AG04450 (cell line): Measurements from ENCODE around the gene OR1I1. TPM values are rescaled to one million over a fixed set of nuclear protein-coding genes. Genes with fewer than 3 reads are reported as not detected.
A peak's percentile ranks its signal among the peaks of the same experiment; 100 is the strongest.

Experiments used
- CTCF ChIA-PET: fragments of 300-600, 350-600 bp; formaldehyde crosslinking; extraction: SDS; loops from one replicate; lab custom pipeline; 2022; ENCODE audit warnings: antibody characterized with exemption, inconsistent platforms; lab: Charles Lee
- POLR2A ChIA-PET: fragments of 350-600 bp; formaldehyde crosslinking; extraction: SDS; loops from one replicate; lab custom pipeline; 2021; ENCODE audit warnings: antibody characterized with exemption, inconsistent platforms; lab: Yijun Ruan, JAX
- DNase-seq: peaks from one replicate; pipeline ENCODE4 v3.0.0-alpha.2; 2011; ENCODE audit warnings: low read depth, low spot score
- H3K27ac ChIP-seq: one replicate; pipeline ENCODE4 v1.5.1; 2012; ENCODE audit warnings: low read depth, low read length, control low read depth
- H3K27me3 ChIP-seq: one replicate; pipeline ENCODE4 v1.6.0; 2012; ENCODE audit warnings: low read length; ENCODE audit not compliant: control insufficient read depth, insufficient read depth
- H3K4me3 ChIP-seq: 2 replicates; pipeline ENCODE4 v1.5.1; 2011; ENCODE audit warnings: mild to moderate bottlenecking, low read depth, low read length, control low read depth
- H3K9me3 ChIP-seq: 2 replicates; pipeline ENCODE4 v1.5.1; 2012; ENCODE audit warnings: low read length; ENCODE audit not compliant: control insufficient read depth, insufficient read depth
- polyA plus RNA-seq: library from polyadenylated mRNA; depleted of rRNA; stranded (reverse); fragments of >200 nt; gene quantifications from 2 replicates; pipeline ENCODE4 v1.2.3, GENCODE V29; 2011
- TF ChIP-seq, protein P1 (sequence below): IDR thresholded peaks from 2 replicates; pipeline ENCODE4 v1.5.1; 2011; ENCODE audit warnings: low read depth, low read length, control low read depth, inconsistent platforms

The OR1I1 gene
- polyA plus RNA-seq, 1 experiment, result not detected

DNA sequence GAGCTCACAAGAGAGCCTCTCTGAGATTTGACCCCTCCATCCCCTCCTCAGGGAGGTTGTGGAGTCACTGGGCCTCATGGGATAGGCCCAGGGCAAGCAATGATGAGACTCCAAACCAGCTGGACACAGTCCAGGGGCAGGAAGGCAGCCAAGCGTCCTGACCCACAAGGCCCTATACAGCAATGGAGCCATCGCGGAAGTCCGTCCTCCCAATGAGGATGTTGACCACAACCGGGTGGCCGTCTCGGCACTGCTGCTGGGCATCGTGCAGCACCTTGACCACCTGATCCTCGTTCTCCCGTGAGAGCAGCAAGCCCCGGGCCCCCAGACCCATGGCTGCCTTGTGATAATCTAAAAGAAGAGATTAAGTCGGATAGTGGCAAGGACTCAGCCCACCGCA lies 33.1 kb downstream of the OR1I1 start:
- H3K4me3 ChIP-seq, result no peak overlapping the region
- CTCF ChIA-PET, result no interaction called here
- POLR2A ChIA-PET, result no interaction called here
- TF ChIP-seq, protein P1, sequence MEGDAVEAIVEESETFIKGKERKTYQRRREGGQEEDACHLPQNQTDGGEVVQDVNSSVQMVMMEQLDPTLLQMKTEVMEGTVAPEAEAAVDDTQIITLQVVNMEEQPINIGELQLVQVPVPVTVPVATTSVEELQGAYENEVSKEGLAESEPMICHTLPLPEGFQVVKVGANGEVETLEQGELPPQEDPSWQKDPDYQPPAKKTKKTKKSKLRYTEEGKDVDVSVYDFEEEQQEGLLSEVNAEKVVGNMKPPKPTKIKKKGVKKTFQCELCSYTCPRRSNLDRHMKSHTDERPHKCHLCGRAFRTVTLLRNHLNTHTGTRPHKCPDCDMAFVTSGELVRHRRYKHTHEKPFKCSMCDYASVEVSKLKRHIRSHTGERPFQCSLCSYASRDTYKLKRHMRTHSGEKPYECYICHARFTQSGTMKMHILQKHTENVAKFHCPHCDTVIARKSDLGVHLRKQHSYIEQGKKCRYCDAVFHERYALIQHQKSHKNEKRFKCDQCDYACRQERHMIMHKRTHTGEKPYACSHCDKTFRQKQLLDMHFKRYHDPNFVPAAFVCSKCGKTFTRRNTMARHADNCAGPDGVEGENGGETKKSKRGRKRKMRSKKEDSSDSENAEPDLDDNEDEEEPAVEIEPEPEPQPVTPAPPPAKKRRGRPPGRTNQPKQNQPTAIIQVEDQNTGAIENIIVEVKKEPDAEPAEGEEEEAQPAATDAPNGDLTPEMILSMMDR, result no peak
- DNase-seq, result no peak
- H3K27ac ChIP-seq, result peak overlapping the region; percentile 39
- no peaks in the 10 kb centered on the region for H3K27me3 ChIP-seq
- H3K9me3 ChIP-seq, result peaks cover 16% of the 10 kb centered on the region

GRCh38 chr19:15115762-15116615 lies 34.0 kb downstream of the OR1I1 start:
- POLR2A ChIA-PET, result interaction anchor here (0.7 kb wide), 1 partner anchor 962 kb away, joined by 3 read pairs; no protein-coding TSS in a partner anchor
- no peak for DNase-seq
- Histone ChIP-seq H3K4me3 (no peak overlapping the region), H3K27ac (peak overlapping the region; percentile 39), H3K27me3 (no peaks in the 10 kb centered on the region), H3K9me3 (peaks cover 16% of the 10 kb centered on the region)
- TF ChIP-seq, protein P1, result no peak
- CTCF ChIA-PET, result no interaction called here

- DNase-seq, result no peak
- H3K27ac ChIP-seq, result no peak overlapping the region
- ChIA-PET POLR2A (no interaction called here), CTCF (no interaction called here)
- H3K27me3 ChIP-seq, result no peaks in the 10 kb centered on the region
- H3K9me3 ChIP-seq, result peaks cover 16% of the 10 kb centered on the region
- H3K4me3 ChIP-seq, result no peak overlapping the region
- TF ChIP-seq, protein P1, result no peak
Observed at GRCh38 chr19:15116856-15117255, 34.8 kb downstream of the OR1I1 start.

GRCh38 chr19:15118248-15118647 lies 36.2 kb downstream of the OR1I1 start:
- peaks cover 13% of the 10 kb centered on the region for H3K9me3 ChIP-seq
- no peak overlapping the region for H3K4me3 ChIP-seq
- no peaks in the 10 kb centered on the region for H3K27me3 ChIP-seq
- TF ChIP-seq, protein P1, result no peak
- DNase-seq, result no peak
- ChIA-PET POLR2A (no interaction called here), CTCF (no interaction called here)
- no peak overlapping the region for H3K27ac ChIP-seq

- TF ChIP-seq, protein P1, result no peak
- H3K27me3 ChIP-seq, result no peaks in the 10 kb centered on the region
- H3K4me3 ChIP-seq, result no peak overlapping the region
- no peak overlapping the region for H3K27ac ChIP-seq
- H3K9me3 ChIP-seq, result peaks cover 6% of the 10 kb centered on the region
- POLR2A ChIA-PET, result no interaction called here
- no peak for DNase-seq
- CTCF ChIA-PET, result interaction anchor here (0.5 kb wide), 1 partner anchor 436 kb away, joined by 9 read pairs; no protein-coding TSS in a partner anchor
Observed at GRCh38 chr19:15118789-15119494, 36.9 kb downstream of the OR1I1 start.
